ENCODE measurements around the gene GPHA2. TPM values are rescaled to one million over a fixed set of nuclear protein-coding genes. Genes with fewer than 3 reads are reported as not detected.

The GPHA2 gene
- total and polyA plus RNA-seq, 2 of the 13 experiments (the other 11 are each of a cell fraction or from before 2014, with no cell fraction given): 13.0 to 19.1 TPM

GRCh38 chr11:64891215-64891848, 44.4 kb downstream of the GPHA2 start (continued):
- no peak for TF ChIP-seq CSRNP1 (CRISPR knock-in tag; IDR thresholded peaks at IDR 0.05)
- no peak for TF ChIP-seq DNMT3B (CRISPR knock-in tag; conservative IDR thresholded peaks at IDR 0.05)
- TF ChIP-seq HOXA9 (CRISPR knock-in tag; IDR thresholded peaks at IDR 0.05; ENCODE audit: borderline replicate concordance): no peak
- TF ChIP-seq ZBTB49 (CRISPR knock-in tag; IDR thresholded peaks at IDR 0.05; ENCODE audit: borderline replicate concordance): no peak
- TF ChIP-seq POGZ (CRISPR knock-in tag; IDR thresholded peaks at IDR 0.05): no peak
- no peak for TF ChIP-seq LBX2 (CRISPR knock-in tag; IDR thresholded peaks at IDR 0.05; ENCODE audit: borderline replicate concordance)
- TF ChIP-seq IRF1 (CRISPR knock-in tag; IDR thresholded peaks at IDR 0.05; ENCODE audit: low read depth): no peak
- TF ChIP-seq NFYC (CRISPR knock-in tag; IDR thresholded peaks at IDR 0.05): no peak
- TF ChIP-seq NR3C1 (CRISPR knock-in tag; IDR thresholded peaks at IDR 0.05): no peak
- 0 out of 2 replicates have a peak, but pooled peaks have one; percentile 8 for TF ChIP-seq TOPORS (CRISPR knock-in tag; IDR thresholded peaks at IDR 0.05)
- TF ChIP-seq TAF1 (CRISPR knock-in tag; IDR thresholded peaks at IDR 0.05): no peak
- TF ChIP-seq ZNF746 (CRISPR knock-in tag; IDR thresholded peaks at IDR 0.05): no peak
- no peak for TF ChIP-seq ARNT2 (CRISPR knock-in tag; IDR thresholded peaks at IDR 0.05; ENCODE audit: low read depth)
- TF ChIP-seq KDM5A (IDR thresholded peaks at IDR 0.05; ENCODE audit: borderline replicate concordance, low read length): no peak
- no peak for TF ChIP-seq YEATS4 (CRISPR knock-in tag; IDR thresholded peaks at IDR 0.05; ENCODE audit: borderline replicate concordance)
- TF ChIP-seq ZNF367 (CRISPR knock-in tag; IDR thresholded peaks at IDR 0.05; ENCODE audit: borderline replicate concordance): no peak
- TF ChIP-seq PRDM10 (CRISPR knock-in tag; IDR thresholded peaks at IDR 0.05; ENCODE audit: low read depth): no peak
- no peak for TF ChIP-seq ZNF720 (CRISPR knock-in tag; IDR thresholded peaks at IDR 0.05)
- TF ChIP-seq ZSCAN20 (CRISPR knock-in tag; IDR thresholded peaks at IDR 0.05; ENCODE audit: borderline replicate concordance): no peak

Measured in HepG2 (cell line).